Measurements from ENCODE around the gene RNF32.
"Not testable (repeated sequence)": the region's sequence is repeated elsewhere in the genome, so short reads cannot be mapped to it uniquely, and the experiment has no call there.

The RNF32 gene

DNA sequence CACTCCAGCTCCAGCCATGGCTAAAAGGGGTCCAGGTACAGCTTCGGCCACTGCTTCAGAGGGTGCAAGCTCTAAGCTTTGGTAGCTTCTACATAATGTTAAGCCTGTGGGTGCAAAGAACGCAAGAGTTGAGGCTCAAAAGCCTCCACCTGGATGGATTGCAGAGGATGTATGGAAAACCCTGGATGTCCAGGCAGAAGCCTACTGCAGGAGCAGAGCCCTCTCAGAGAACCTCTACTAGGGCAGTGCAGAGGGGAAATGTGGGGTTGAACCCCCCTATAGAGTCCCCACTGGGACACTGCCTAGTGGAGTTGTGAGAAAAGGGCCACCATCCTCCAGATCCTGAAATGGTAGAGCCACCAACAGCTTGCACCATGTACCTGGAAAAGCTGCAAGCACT lies 10.7 kb upstream of the RNF32 start:
- Histone ChIP-seq H3K4me1 (ENCODE audit: insufficient read depth, low read length) (peaks cover 3% of the 10 kb centered on the region; the same call in 1 of the 2 replicates), H3K4me3 (ENCODE audit: low read length) (no peak overlapping the region), H3K27ac (ENCODE audit: low read depth, low read length) (no peak overlapping the region), H3K9me3 (ENCODE audit: insufficient read depth, low read depth, low read length) (peaks cover 15% of the 10 kb centered on the region), H3K27me3 (ENCODE audit: insufficient read depth, low read length) (no peaks in the 10 kb centered on the region), H3K36me3 (ENCODE audit: insufficient read depth, low read length) (no peaks in the 10 kb centered on the region), H3K9ac (ENCODE audit: low read depth, low read length) (no peak overlapping the region)
- 95% methylated on average over 2 of the region's 2 CpGs for WGBS

GRCh38 chr7:156634117-156634516 lies 6.5 kb upstream of the RNF32 start:
- Histone ChIP-seq H3K4me1 (ENCODE audit: insufficient read depth, low read length) (no peaks in the 10 kb centered on the region), H3K9ac (ENCODE audit: low read depth, low read length) (no peak overlapping the region), H3K27me3 (ENCODE audit: insufficient read depth, low read length) (no peaks in the 10 kb centered on the region), H3K27ac (ENCODE audit: low read depth, low read length) (no peak overlapping the region), H3K36me3 (ENCODE audit: insufficient read depth, low read length) (no peaks in the 10 kb centered on the region), H3K4me3 (ENCODE audit: low read length) (no peak overlapping the region), H3K9me3 (ENCODE audit: insufficient read depth, low read depth, low read length) (peaks cover 4% of the 10 kb centered on the region)
- WGBS = 87% methylated on average over 3 of the region's 3 CpGs

- 94% methylated on average over 6 of the region's 7 CpGs for WGBS
- Histone ChIP-seq H3K4me1 (ENCODE audit: insufficient read depth, low read length) (no peaks in the 10 kb centered on the region), H3K27me3 (ENCODE audit: insufficient read depth, low read length) (peaks cover 10% of the 10 kb centered on the region; the same call in 1 of the 2 replicates), H3K4me3 (ENCODE audit: low read length) (no peak overlapping the region), H3K27ac (ENCODE audit: low read depth, low read length) (no peak overlapping the region), H3K9ac (ENCODE audit: low read depth, low read length) (no peak overlapping the region), H3K9me3 (ENCODE audit: insufficient read depth, low read depth, low read length) (no peaks in the 10 kb centered on the region), H3K36me3 (ENCODE audit: insufficient read depth, low read length) (no peaks in the 10 kb centered on the region)
These were observed 4.8 kb upstream of the RNF32 start for GRCh38 chr7:156635529-156636385.

GRCh38 chr7:156637093-156637492 lies 3.5 kb upstream of the RNF32 start:
- not testable (repeated sequence) for H3K27ac ChIP-seq (ENCODE audit: low read depth, low read length); H3K4me1 ChIP-seq (ENCODE audit: insufficient read depth, low read length); H3K36me3 ChIP-seq (ENCODE audit: insufficient read depth, low read length); H3K9me3 ChIP-seq (ENCODE audit: insufficient read depth, low read depth, low read length); H3K9ac ChIP-seq (ENCODE audit: low read depth, low read length); H3K4me3 ChIP-seq (ENCODE audit: low read length)
- H3K27me3 ChIP-seq (ENCODE audit: insufficient read depth, low read length) = peaks cover 18% of the 10 kb centered on the region
- WGBS = 98% methylated on average over 6 of the region's 7 CpGs

- WGBS = 93% methylated on average over 8 of the region's 8 CpGs
- H3K27me3 ChIP-seq (ENCODE audit: insufficient read depth, low read length) = peaks cover 18% of the 10 kb centered on the region
- H3K36me3 ChIP-seq (ENCODE audit: insufficient read depth, low read length) = no peaks in the 10 kb centered on the region
- H3K4me3 ChIP-seq (ENCODE audit: low read length) = no peak overlapping the region
- no peak overlapping the region for H3K27ac ChIP-seq (ENCODE audit: low read depth, low read length)
- H3K9me3 ChIP-seq (ENCODE audit: insufficient read depth, low read depth, low read length) = no peaks in the 10 kb centered on the region
- no peak overlapping the region for H3K9ac ChIP-seq (ENCODE audit: low read depth, low read length)
- H3K4me1 ChIP-seq (ENCODE audit: insufficient read depth, low read length) = 0 out of 2 replicates have a peak, but pooled peaks cover 5% of the 10 kb centered on the region
These were observed 2.0 kb upstream of the RNF32 start for GRCh38 chr7:156638443-156639077.

GRCh38 chr7:156639426-156640256 lies 933 bp upstream of the RNF32 start:
- 96% methylated on average over 52 of the region's 52 CpGs for WGBS
- H3K36me3 ChIP-seq (ENCODE audit: insufficient read depth, low read length) = no peaks in the 10 kb centered on the region
- peak overlapping the region; percentile 29 for H3K9ac ChIP-seq (ENCODE audit: low read depth, low read length)
- H3K27me3 ChIP-seq (ENCODE audit: insufficient read depth, low read length) = peaks cover 18% of the 10 kb centered on the region
- H3K4me1 ChIP-seq (ENCODE audit: insufficient read depth, low read length) = 0 out of 2 replicates have a peak, but pooled peaks cover 5% of the 10 kb centered on the region
- H3K4me3 ChIP-seq (ENCODE audit: low read length) = peak overlapping the region; percentile 86
- H3K27ac ChIP-seq (ENCODE audit: low read depth, low read length) = no peak overlapping the region
- no peaks in the 10 kb centered on the region for H3K9me3 ChIP-seq (ENCODE audit: insufficient read depth, low read depth, low read length)

DNA sequence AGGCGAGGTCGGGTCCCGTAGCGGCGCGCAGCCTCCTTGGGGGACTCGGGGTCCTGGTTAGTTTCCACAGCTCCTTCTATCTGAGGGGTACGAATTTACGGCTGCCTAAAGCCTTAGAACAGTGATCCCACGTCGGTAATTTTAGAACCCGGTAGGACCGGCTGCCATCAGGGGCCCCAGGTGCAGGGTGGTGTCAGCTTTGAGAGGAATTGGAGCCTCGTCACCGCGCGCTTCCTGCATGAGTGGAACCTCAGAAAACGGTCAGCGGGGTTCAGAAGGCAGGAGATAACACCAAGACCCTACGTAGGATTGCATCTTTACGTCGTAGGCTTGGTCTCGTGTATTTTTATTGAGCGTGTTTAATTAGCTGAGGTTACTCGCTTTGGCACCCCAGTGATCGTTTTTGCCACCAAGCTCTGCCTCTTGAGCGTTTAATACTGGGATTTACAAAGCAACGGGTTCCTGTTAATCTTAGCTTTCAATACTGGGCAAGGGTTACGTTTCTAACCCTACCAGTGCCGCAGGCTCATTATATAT lies 443 bp downstream of the RNF32 start:
- H3K36me3 ChIP-seq (ENCODE audit: insufficient read depth, low read length) = no peaks in the 10 kb centered on the region
- H3K9me3 ChIP-seq (ENCODE audit: insufficient read depth, low read depth, low read length) = no peaks in the 10 kb centered on the region
- H3K9ac ChIP-seq (ENCODE audit: low read depth, low read length) = peak overlapping the region; percentile 82
- peaks cover 18% of the 10 kb centered on the region for H3K27me3 ChIP-seq (ENCODE audit: insufficient read depth, low read length)
- peak overlapping the region; percentile 86 for H3K4me3 ChIP-seq (ENCODE audit: low read length)
- peak overlapping the region; percentile 69; the same call in 1 of the 2 replicates for H3K27ac ChIP-seq (ENCODE audit: low read depth, low read length)
- H3K4me1 ChIP-seq (ENCODE audit: insufficient read depth, low read length) = 0 out of 2 replicates have a peak, but pooled peaks cover 5% of the 10 kb centered on the region
- WGBS = 8% methylated on average over 30 of the region's 30 CpGs

GRCh38 chr7:156642306-156643045 lies 1.9 kb downstream of the RNF32 start:
- Histone ChIP-seq H3K36me3 (ENCODE audit: insufficient read depth, low read length) (no peaks in the 10 kb centered on the region), H3K4me3 (ENCODE audit: low read length) (no peak overlapping the region), H3K4me1 (ENCODE audit: insufficient read depth, low read length) (0 out of 2 replicates have a peak, but pooled peaks cover 5% of the 10 kb centered on the region), H3K27ac (ENCODE audit: low read depth, low read length) (no peak overlapping the region), H3K9ac (ENCODE audit: low read depth, low read length) (no peak overlapping the region), H3K27me3 (ENCODE audit: insufficient read depth, low read length) (peaks cover 18% of the 10 kb centered on the region), H3K9me3 (ENCODE audit: insufficient read depth, low read depth, low read length) (no peaks in the 10 kb centered on the region)
- WGBS = 87% methylated on average over 12 of the region's 13 CpGs

DNA sequence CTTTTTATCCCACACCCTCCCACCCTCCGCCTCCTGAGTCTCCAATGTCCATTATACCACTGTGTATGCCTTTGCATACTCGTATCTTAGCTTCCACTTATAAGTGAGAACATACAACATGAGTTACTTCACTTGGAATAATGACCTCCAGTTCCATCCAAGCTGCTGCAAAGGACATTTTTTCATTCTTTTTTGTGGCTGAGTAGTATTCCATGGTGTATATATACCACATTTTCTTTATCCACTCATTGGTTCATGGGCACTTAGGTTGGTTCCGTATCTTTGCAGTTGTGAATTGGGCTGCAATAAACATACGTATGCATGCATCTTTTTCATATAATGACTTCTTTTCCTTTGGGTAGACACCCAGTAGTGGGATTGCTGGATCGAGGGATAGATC lies 6.8 kb downstream of the RNF32 start:
- not testable (repeated sequence) for H3K36me3 ChIP-seq (ENCODE audit: insufficient read depth, low read length); H3K9ac ChIP-seq (ENCODE audit: low read depth, low read length); H3K4me3 ChIP-seq (ENCODE audit: low read length); H3K9me3 ChIP-seq (ENCODE audit: insufficient read depth, low read depth, low read length); H3K27me3 ChIP-seq (ENCODE audit: insufficient read depth, low read length); H3K27ac ChIP-seq (ENCODE audit: low read depth, low read length); H3K4me1 ChIP-seq (ENCODE audit: insufficient read depth, low read length)
- 97% methylated on average over 4 of the region's 5 CpGs for WGBS

GRCh38 chr7:156650042-156650441 lies 9.5 kb downstream of the RNF32 start:
- 78% methylated on average over 9 of the region's 9 CpGs for WGBS

More at GRCh38 chr7:156650042-156650441, 9.5 kb downstream of the RNF32 start:
- H3K9ac ChIP-seq (ENCODE audit: low read depth, low read length) = no peak overlapping the region
- H3K4me3 ChIP-seq (ENCODE audit: low read length) = no peak overlapping the region
- no peaks in the 10 kb centered on the region for H3K4me1 ChIP-seq (ENCODE audit: insufficient read depth, low read length)
- no peak overlapping the region for H3K27ac ChIP-seq (ENCODE audit: low read depth, low read length)
- no peaks in the 10 kb centered on the region for H3K36me3 ChIP-seq (ENCODE audit: insufficient read depth, low read length)
- H3K9me3 ChIP-seq (ENCODE audit: insufficient read depth, low read depth, low read length) = no peaks in the 10 kb centered on the region
- no peaks in the 10 kb centered on the region for H3K27me3 ChIP-seq (ENCODE audit: insufficient read depth, low read length)
